SK-N-MC (cell line): ENCODE data around the gene SIRPB1.
"Not testable (repeated sequence)": the region's sequence is repeated elsewhere in the genome, so short reads cannot be mapped to it uniquely, and the experiment has no call there.

Source experiments
- DNase-seq: peaks from one replicate; pipeline ENCODE4 v3.0.0-alpha.2; 2011; ENCODE audit warnings: low read depth, low spot score
- H3K27ac ChIP-seq: fragments of 200-600 bp; sonication (generic); 2 replicates; pipeline ENCODE4 v1.5.1; 2016; ENCODE audit warnings: mixed run types
- H3K36me3 ChIP-seq: fragments of 200-600 bp; sonication (generic); 2 replicates; pipeline ENCODE4 v1.6.1; 2017; ENCODE audit warnings: antibody characterized with exemption, low read length, mixed read lengths; ENCODE audit not compliant: insufficient read depth
- H3K4me3 ChIP-seq: fragments of 200-600 bp; sonication (generic); 2 replicates; pipeline ENCODE4 v1.5.1; 2016
- H3K9ac ChIP-seq: fragments of 200-600 bp; sonication (generic); 2 replicates; pipeline ENCODE4 v1.8.0; 2017; ENCODE audit warnings: mixed run types, mixed read lengths; ENCODE audit not compliant: insufficient read length
- H3K9me3 ChIP-seq: fragments of 200-600 bp; sonication (generic); 2 replicates; pipeline ENCODE4 v1.6.1; 2017; ENCODE audit warnings: low read depth, mild to moderate bottlenecking, antibody characterized with exemption, low read length, moderate library complexity, mixed read lengths
- EZH2 ChIP-seq: fragments of 200-600 bp; sonication (generic); IDR thresholded peaks from one replicate; pipeline ENCODE4 v1.6.1; 2017; ENCODE audit warnings: antibody characterized with exemption
- FOXP2 ChIP-seq: optimal IDR thresholded peaks from 2 replicates; pipeline ENCODE3; 2011; ENCODE audit warnings: mild to moderate bottlenecking, moderate library complexity; ENCODE audit not compliant: insufficient read depth; ENCODE audit errors: extremely low read length, control extremely low read depth
- POLR2AphosphoS5 ChIP-seq: IDR thresholded peaks from 2 replicates; pipeline ENCODE4 v1.6.1; 2012; ENCODE audit warnings: mild to moderate bottlenecking, low read depth, low read length, borderline replicate concordance

The SIRPB1 gene

GRCh38 chr20:1622450-1622849, 2.6 kb upstream of the SIRPB1 start:
- Histone ChIP-seq H3K9me3 (no peaks in the 10 kb centered on the region), H3K36me3 (no peaks in the 10 kb centered on the region), H3K4me3 (no peak overlapping the region), H3K27ac (no peak overlapping the region), H3K9ac (no peak overlapping the region)
- TF ChIP-seq EZH2 (no peak), POLR2AphosphoS5 (no peak), FOXP2 (no peak)
- no peak for DNase-seq

DNA sequence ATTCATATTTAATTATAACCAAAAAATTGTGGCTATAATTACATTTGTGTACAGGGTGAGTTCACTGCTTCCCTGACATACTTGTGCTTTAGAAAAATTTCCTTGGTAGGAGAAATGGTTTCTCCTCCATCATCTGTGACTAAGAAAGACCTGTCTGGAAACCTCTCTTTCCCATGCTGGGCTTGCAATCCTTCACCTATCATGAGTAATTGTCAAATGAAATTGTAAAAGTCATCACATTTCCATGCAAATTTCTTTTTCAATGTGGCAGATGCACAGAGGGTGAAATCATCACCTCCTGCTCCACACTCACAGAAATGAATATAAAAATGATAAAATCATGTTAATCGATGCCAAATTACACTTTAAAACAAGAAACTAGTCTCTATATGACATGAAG, 1.5 kb upstream of the SIRPB1 start:
- H3K4me3 ChIP-seq = no peak overlapping the region
- DNase-seq = no peak
- H3K9ac ChIP-seq = no peak overlapping the region
- H3K36me3 ChIP-seq = no peaks in the 10 kb centered on the region
- no peak overlapping the region for H3K27ac ChIP-seq
- TF ChIP-seq POLR2AphosphoS5 (no peak), EZH2 (no peak), FOXP2 (no peak)
- H3K9me3 ChIP-seq = no peaks in the 10 kb centered on the region

GRCh38 chr20:1618954-1619540, 762 bp downstream of the SIRPB1 start:
- DNase-seq = no peak
- no peaks in the 10 kb centered on the region for H3K9me3 ChIP-seq
- H3K4me3 ChIP-seq = no peak overlapping the region
- no peak overlapping the region for H3K9ac ChIP-seq
- no peak overlapping the region for H3K27ac ChIP-seq
- TF ChIP-seq POLR2AphosphoS5 = no peak
- TF ChIP-seq EZH2 = no peak
- TF ChIP-seq FOXP2 = no peak
- no peaks in the 10 kb centered on the region for H3K36me3 ChIP-seq

DNA sequence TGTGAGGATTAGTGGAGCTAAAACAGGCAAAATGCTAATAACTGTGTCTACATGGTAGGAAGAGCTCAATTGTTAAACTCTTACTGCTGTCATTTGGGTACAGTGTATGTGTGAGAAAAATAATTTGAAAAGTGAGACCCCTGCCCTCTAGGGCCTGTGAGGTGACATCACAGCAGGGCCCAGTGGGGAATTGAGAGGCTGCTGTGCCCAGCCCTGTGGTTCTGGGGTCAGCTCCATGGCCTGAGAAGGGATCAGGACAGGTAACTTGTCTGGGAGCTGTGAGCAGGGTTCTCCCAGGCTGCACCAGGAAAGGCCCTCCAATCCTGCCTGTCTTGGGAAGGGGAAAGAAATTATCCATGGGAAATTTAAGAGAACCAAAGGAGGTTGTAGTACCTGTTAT, 1.3 kb downstream of the SIRPB1 start:
- TF ChIP-seq POLR2AphosphoS5 (no peak), EZH2 (no peak), FOXP2 (no peak)
- Histone ChIP-seq H3K4me3 (no peak overlapping the region), H3K36me3 (no peaks in the 10 kb centered on the region), H3K9me3 (no peaks in the 10 kb centered on the region), H3K27ac (no peak overlapping the region), H3K9ac (no peak overlapping the region)
- DNase-seq = no peak

DNA sequence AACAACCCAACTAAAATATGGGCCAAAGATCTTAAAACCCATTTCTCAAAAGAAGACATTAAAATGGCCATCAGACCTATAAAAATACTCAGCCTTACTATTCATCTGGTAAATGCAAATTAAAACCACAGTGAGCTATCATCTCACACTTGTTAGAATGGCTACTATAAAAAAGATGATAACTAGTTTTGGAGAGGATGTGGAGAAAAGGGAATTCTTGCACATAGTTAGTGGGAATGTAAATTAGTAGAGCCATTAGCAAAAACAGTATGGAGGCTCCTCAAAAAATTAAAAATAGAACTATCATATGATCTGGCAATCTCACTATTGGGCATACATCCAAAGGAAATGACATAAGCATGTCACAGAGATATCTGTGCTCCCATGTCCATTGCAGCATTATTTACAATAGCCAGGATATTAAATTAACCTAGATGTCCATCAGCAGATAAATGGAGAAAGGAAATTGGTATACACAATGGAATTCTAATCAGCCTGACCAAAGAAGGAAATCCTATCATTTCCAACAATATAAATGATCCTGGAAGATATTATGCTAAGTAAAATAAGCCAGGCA, 2.9 kb downstream of the SIRPB1 start:
- H3K27ac ChIP-seq = no peak overlapping the region

DNA sequence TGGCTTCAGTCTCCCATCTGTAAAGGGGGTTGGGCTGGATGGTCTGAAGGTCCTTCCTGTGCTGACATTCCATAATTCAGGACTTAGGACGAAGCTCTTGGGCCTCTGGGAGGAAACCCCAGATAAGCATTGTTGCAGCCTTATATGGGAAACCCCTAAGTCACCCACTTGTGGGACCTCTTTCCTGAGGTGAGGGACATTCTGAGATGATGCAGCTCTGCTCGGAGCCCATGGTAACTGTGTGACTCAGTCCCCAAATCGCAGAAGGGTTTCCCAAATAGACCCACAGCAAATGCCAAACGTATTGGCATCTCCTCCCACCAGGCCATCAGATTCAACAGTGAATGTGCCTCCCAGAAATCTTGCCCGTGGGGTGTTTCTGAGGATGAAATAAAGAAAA, 9.4 kb downstream of the SIRPB1 start:
- not testable (repeated sequence) for H3K9ac ChIP-seq, DNase-seq, H3K4me3 ChIP-seq, H3K9me3 ChIP-seq, H3K27ac ChIP-seq, H3K36me3 ChIP-seq

More for the DNA sequence above, 2.9 kb downstream of the SIRPB1 start:
- TF ChIP-seq POLR2AphosphoS5 (no peak), EZH2 (no peak), FOXP2 (no peak)
- no peaks in the 10 kb centered on the region for H3K9me3 ChIP-seq
- no peak overlapping the region for H3K4me3 ChIP-seq
- H3K36me3 ChIP-seq = no peaks in the 10 kb centered on the region
- no peak overlapping the region for H3K9ac ChIP-seq
- DNase-seq = no peak

GRCh38 chr20:1608678-1609347, 11.0 kb downstream of the SIRPB1 start:
- H3K4me3 ChIP-seq, H3K9me3 ChIP-seq, H3K9ac ChIP-seq, H3K27ac ChIP-seq, DNase-seq, H3K36me3 ChIP-seq: not testable (repeated sequence)

- H3K36me3 ChIP-seq = no peaks in the 10 kb centered on the region
- no peaks in the 10 kb centered on the region for H3K9me3 ChIP-seq
- no peak overlapping the region for H3K9ac ChIP-seq
- DNase-seq = no peak
- TF ChIP-seq POLR2AphosphoS5 (no peak), FOXP2 (no peak), EZH2 (no peak)
- H3K27ac ChIP-seq = no peak overlapping the region
- H3K4me3 ChIP-seq = no peak overlapping the region
Observed at GRCh38 chr20:1600736-1601135, 19.1 kb downstream of the SIRPB1 start.

DNA sequence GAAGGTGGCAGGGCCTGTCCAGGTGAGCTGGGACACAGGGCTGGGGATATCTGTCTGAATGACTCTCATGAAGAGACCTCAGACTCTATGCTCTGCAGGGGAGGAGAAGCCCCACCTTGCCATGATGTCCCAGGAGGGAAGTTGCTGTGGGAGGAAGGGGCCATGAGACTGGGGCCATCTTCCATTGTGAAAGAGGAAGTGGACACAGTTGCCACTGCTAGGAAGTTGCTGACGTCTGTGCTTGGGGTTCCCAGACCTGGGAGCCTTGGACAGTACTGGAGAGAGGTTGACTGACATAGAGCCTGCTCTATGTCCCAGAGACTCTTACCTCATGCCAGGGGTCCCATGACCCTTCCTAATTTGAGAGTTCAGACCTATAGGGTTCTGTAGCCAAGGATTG, 24.5 kb downstream of the SIRPB1 start:
- H3K4me3 ChIP-seq = no peak overlapping the region
- no peaks in the 10 kb centered on the region for H3K36me3 ChIP-seq
- no peak for TF ChIP-seq EZH2
- no peak for TF ChIP-seq POLR2AphosphoS5
- TF ChIP-seq FOXP2 = no peak
- no peaks in the 10 kb centered on the region for H3K9me3 ChIP-seq
- H3K9ac ChIP-seq = no peak overlapping the region
- DNase-seq = no peak
- H3K27ac ChIP-seq = no peak overlapping the region
